Neural progenitor cell (in vitro differentiated cells): Measurements from ENCODE around the gene ZDHHC11.

Experiments
- EZH2phosphoT487 ChIP-seq: fragments of 200-600 bp; sonication (generic); IDR thresholded peaks from 2 replicates; pipeline ENCODE4 v1.6.1; 2017; ENCODE audit warnings: antibody characterized with exemption
- TF ChIP-seq, protein P1 (sequence below): fragments of 200-600 bp; sonication (generic); IDR thresholded peaks from 2 replicates; pipeline ENCODE4 v1.5.1; 2017; ENCODE audit warnings: antibody characterized with exemption, mild to moderate bottlenecking

DNA sequence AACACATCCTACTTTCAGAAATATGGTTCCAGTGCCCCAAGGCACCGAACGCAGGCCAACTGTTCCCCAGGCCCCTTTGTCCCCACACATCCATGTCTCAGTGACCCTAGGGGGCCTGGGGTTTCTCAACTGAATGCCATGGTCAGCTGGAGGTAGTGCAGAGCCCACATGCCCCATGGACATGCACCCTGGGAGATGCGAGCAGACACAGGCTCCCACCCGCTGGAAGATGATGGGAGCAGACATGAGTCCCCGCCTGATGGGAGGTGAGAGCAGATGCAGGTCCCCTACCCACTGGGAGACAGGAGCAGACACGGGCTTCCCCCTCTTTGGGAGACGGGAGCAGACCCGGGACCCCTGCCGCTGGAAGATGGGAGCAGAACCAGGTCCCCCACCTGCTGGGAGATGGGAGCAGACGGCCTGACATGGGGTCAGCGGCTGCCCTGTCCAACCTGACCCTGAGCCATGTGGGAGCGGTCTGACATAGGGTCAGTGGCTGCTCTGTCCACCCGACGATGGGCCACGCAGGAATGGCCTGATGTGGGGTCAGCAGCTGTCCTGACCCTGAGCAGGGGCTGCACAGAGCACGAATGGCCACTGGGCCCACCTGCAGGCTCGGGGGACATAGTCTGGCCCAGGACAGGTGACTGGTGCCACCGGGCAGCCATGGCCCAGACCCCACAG is 84.7 kb downstream of the ZDHHC11 start:
- TF ChIP-seq, protein P1, sequence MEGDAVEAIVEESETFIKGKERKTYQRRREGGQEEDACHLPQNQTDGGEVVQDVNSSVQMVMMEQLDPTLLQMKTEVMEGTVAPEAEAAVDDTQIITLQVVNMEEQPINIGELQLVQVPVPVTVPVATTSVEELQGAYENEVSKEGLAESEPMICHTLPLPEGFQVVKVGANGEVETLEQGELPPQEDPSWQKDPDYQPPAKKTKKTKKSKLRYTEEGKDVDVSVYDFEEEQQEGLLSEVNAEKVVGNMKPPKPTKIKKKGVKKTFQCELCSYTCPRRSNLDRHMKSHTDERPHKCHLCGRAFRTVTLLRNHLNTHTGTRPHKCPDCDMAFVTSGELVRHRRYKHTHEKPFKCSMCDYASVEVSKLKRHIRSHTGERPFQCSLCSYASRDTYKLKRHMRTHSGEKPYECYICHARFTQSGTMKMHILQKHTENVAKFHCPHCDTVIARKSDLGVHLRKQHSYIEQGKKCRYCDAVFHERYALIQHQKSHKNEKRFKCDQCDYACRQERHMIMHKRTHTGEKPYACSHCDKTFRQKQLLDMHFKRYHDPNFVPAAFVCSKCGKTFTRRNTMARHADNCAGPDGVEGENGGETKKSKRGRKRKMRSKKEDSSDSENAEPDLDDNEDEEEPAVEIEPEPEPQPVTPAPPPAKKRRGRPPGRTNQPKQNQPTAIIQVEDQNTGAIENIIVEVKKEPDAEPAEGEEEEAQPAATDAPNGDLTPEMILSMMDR = no peak
- no peak for TF ChIP-seq EZH2phosphoT487
